H9 (cell line): Measurements from ENCODE around the gene LRFN2. TPM values are rescaled to one million over a fixed set of nuclear protein-coding genes. Genes with fewer than 3 reads are reported as not detected.

Experiments used
- DNase-seq: peaks from one replicate; pipeline ENCODE4 v3.0.0-alpha.2; 2017
- H2AFZ ChIP-seq: one replicate; pipeline ENCODE4 v1.6.1; 2013; ENCODE audit warnings: mild to moderate bottlenecking, low read length, control low read depth, moderate library complexity
- H2AK5ac ChIP-seq: 2 replicates; pipeline ENCODE4 v1.6.1; 2013; ENCODE audit warnings: low read length, control low read depth, mixed read lengths; ENCODE audit not compliant: insufficient read length
- H2BK120ac ChIP-seq: one replicate; pipeline ENCODE4 v1.6.1; 2013; ENCODE audit warnings: low read depth, mild to moderate bottlenecking, low read length, control low read depth, inconsistent platforms; ENCODE audit not compliant: poor library complexity, severe bottlenecking
- H2BK12ac ChIP-seq: 2 replicates; pipeline ENCODE4 v1.6.1; 2013; ENCODE audit warnings: low read length, control low read depth, mixed read lengths, low read depth; ENCODE audit not compliant: insufficient read length
- H2BK15ac ChIP-seq: 2 replicates; pipeline ENCODE4 v1.6.1; 2013; ENCODE audit warnings: low read depth, low read length, control low read depth
- H2BK20ac ChIP-seq: one replicate; pipeline ENCODE4 v1.6.1; 2013; ENCODE audit warnings: low read depth, mild to moderate bottlenecking, low read length, control low read depth, inconsistent platforms; ENCODE audit not compliant: poor library complexity, severe bottlenecking
- H2BK5ac ChIP-seq: 2 replicates; pipeline ENCODE4 v1.6.1; 2013; ENCODE audit warnings: low read length, control low read depth, mixed read lengths; ENCODE audit not compliant: insufficient read length
- H3K14ac ChIP-seq: 2 replicates; pipeline ENCODE4 v1.6.1; 2013; ENCODE audit warnings: low read length, control low read depth; ENCODE audit not compliant: insufficient read depth
- H3K18ac ChIP-seq: 2 replicates; pipeline ENCODE4 v1.6.1; 2013; ENCODE audit warnings: low read depth, mild to moderate bottlenecking, mixed read lengths, low read length, control low read depth; ENCODE audit not compliant: insufficient read length
- H3K23ac ChIP-seq: 2 replicates; pipeline ENCODE4 v1.6.1; 2013; ENCODE audit warnings: low read length, control low read depth, mixed read lengths, low read depth; ENCODE audit not compliant: insufficient read length
- H3K23me2 ChIP-seq: 2 replicates; pipeline ENCODE4 v1.6.1; 2013; ENCODE audit warnings: low read depth, mild to moderate bottlenecking, mixed read lengths, low read length, control low read depth; ENCODE audit not compliant: insufficient read length, poor library complexity, severe bottlenecking
- H3K27ac ChIP-seq: 2 replicates; pipeline ENCODE4 v1.5.1; 2013; ENCODE audit warnings: low read length, control low read depth, mixed read lengths, low read depth; ENCODE audit not compliant: insufficient read length
- H3K27me3 ChIP-seq: 2 replicates; pipeline ENCODE4 v1.6.1; 2013; ENCODE audit warnings: low read length, control low read depth, inconsistent platforms; ENCODE audit not compliant: insufficient read depth
- H3K4ac ChIP-seq: 2 replicates; pipeline ENCODE4 v1.6.1; 2013; ENCODE audit warnings: low read depth, mild to moderate bottlenecking, control low read depth, inconsistent platforms, low read length, moderate library complexity
- H3K4me1 ChIP-seq: 2 replicates; pipeline ENCODE4 v1.6.1; 2013; ENCODE audit warnings: low read length, control low read depth, inconsistent platforms; ENCODE audit not compliant: insufficient read depth
- H3K4me2 ChIP-seq: 2 replicates; pipeline ENCODE4 v1.6.1; 2013; ENCODE audit warnings: low read length, control low read depth, mixed read lengths; ENCODE audit not compliant: insufficient read length, insufficient read depth
- H3K56ac ChIP-seq: 2 replicates; pipeline ENCODE4 v1.6.1; 2013; ENCODE audit warnings: low read depth, mild to moderate bottlenecking, mixed read lengths, low read length, control low read depth; ENCODE audit not compliant: insufficient read length
- H3K79me1 ChIP-seq: 2 replicates; pipeline ENCODE4 v1.6.1; 2013; ENCODE audit warnings: low read depth, mild to moderate bottlenecking, moderate library complexity, low read length, control low read depth, inconsistent platforms; ENCODE audit not compliant: insufficient read depth, poor library complexity, severe bottlenecking
- H3K79me2 ChIP-seq: 2 replicates; pipeline ENCODE4 v1.6.1; 2013; ENCODE audit warnings: low read length, control low read depth, inconsistent platforms; ENCODE audit not compliant: insufficient read depth
- H3K9ac ChIP-seq: 2 replicates; pipeline ENCODE4 v1.6.1; 2013; ENCODE audit warnings: low read length, control low read depth, mixed read lengths; ENCODE audit not compliant: insufficient read length; ENCODE audit errors: extremely low read depth
- H3K9me3 ChIP-seq: one replicate; pipeline ENCODE4 v1.6.1; 2013; ENCODE audit warnings: low read depth, low read length, inconsistent platforms; ENCODE audit not compliant: control insufficient read depth
- H3T11ph ChIP-seq: one replicate; pipeline ENCODE4 v1.6.1; 2013; ENCODE audit warnings: mild to moderate bottlenecking, low read length, control low read depth, inconsistent platforms
- H4K20me1 ChIP-seq: one replicate; pipeline ENCODE4 v1.6.1; 2013; ENCODE audit not compliant: control insufficient read depth, insufficient read length, insufficient read depth
- H4K5ac ChIP-seq: 2 replicates; pipeline ENCODE4 v1.6.1; 2013; ENCODE audit warnings: low read depth, mild to moderate bottlenecking, mixed read lengths, low read length, control low read depth; ENCODE audit not compliant: insufficient read length
- H4K8ac ChIP-seq: replicated peaks from 2 replicates; pipeline ENCODE4 v1.6.1; 2013; ENCODE audit warnings: low read length, control low read depth, mixed read lengths, low read depth; ENCODE audit not compliant: insufficient read length
- H4K91ac ChIP-seq: 2 replicates; pipeline ENCODE4 v1.6.1; 2013; ENCODE audit warnings: low read depth, mild to moderate bottlenecking, moderate library complexity, mixed read lengths, low read length, control low read depth; ENCODE audit not compliant: insufficient read length
- H3K27ac Mint-ChIP-seq, 3 experiments: 2 replicates in 2 of 3; 3 replicates in 1 of 3; pipeline ENCODE4 v1.8.0; 2020 to 2021; ENCODE audit warnings: mixed read lengths in 3 of 3, mild to moderate bottlenecking in 1 of 3, moderate library complexity in 1 of 3
- H3K27me3 Mint-ChIP-seq: 2 replicates; pipeline ENCODE4 v1.8.0; 2021; ENCODE audit warnings: low read depth, mild to moderate bottlenecking, moderate library complexity, mixed read lengths
- H3K36me3 Mint-ChIP-seq, 3 experiments: 2 replicates in 2 of 3; 3 replicates in 1 of 3; pipeline ENCODE4 v1.8.0; 2020 to 2021; ENCODE audit warnings: low read depth in 3 of 3, mixed read lengths in 3 of 3; ENCODE audit not compliant: insufficient read depth in 1 of 3
- H3K4me1 Mint-ChIP-seq, 2 experiments: 2 replicates each; pipeline ENCODE4 v1.8.0; 2020; ENCODE audit warnings: mixed read lengths in 2 of 2
- H3K4me3 Mint-ChIP-seq, 2 experiments: 2 replicates in 1 of 2; 3 replicates in 1 of 2; pipeline ENCODE4 v1.8.0; 2020 to 2021; ENCODE audit warnings: mild to moderate bottlenecking in 2 of 2, mixed read lengths in 2 of 2, moderate library complexity in 1 of 2
- H3K9me3 Mint-ChIP-seq, 2 experiments: 2 replicates in 1 of 2; 3 replicates in 1 of 2; pipeline ENCODE4 v1.8.0; 2020; ENCODE audit warnings: mild to moderate bottlenecking in 2 of 2, mixed read lengths in 2 of 2, moderate library complexity in 1 of 2
- total RNA-seq: library from RNA; stranded (reverse); gene quantifications from 2 replicates; pipeline ENCODE4 v1.2.1, GENCODE V29; 2021
- TF ChIP-seq, protein P1 (sequence below): fragments of 200-600 bp; sonication (generic); conservative IDR thresholded peaks from 3 replicates; pipeline ENCODE4 v1.8.0; 2021; ENCODE audit warnings: antibody characterized with exemption, mild to moderate bottlenecking

The LRFN2 gene
- total RNA-seq, 1 experiment from 2014 or later, result 0.11 TPM

DNA sequence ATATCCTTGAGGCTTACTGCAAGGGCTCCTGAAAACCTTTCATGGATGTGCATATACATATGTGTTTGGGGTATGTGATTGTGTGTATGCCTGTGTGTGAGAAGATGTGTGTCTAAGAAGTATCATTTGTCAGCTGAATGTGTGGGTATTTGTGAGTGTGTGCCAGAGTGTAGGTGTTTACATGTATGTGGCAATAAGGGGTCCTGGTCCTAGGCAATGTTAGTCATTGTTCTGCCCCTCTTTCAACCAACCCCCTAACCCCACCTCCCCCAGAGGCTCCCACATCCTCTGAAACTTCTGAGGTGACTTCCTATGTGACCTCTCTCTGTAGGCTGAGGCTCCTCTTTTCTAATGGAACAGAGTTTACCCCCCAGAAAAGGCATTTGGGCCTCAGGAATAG, 186.4 kb downstream of the LRFN2 start:
- H2BK120ac ChIP-seq, result no peak overlapping the region
- no peaks in the 10 kb centered on the region for H3K4me1 ChIP-seq
- no peaks in the 10 kb centered on the region for H3K36me3 Mint-ChIP-seq

More for the DNA sequence above, 186.4 kb downstream of the LRFN2 start:
- H3K27ac ChIP-seq, result no peak overlapping the region
- H3K4me1 Mint-ChIP-seq, result peaks cover 11 to 13% of the 10 kb centered on the region in 2 experiments
- no peak overlapping the region for H3K23ac ChIP-seq
- H3K27me3 ChIP-seq, result no peaks in the 10 kb centered on the region
- no peaks in the 10 kb centered on the region; the same call in 1 of the 2 replicates for H3K27me3 Mint-ChIP-seq
- H3K9me3 ChIP-seq, result no peaks in the 10 kb centered on the region
- H2BK12ac ChIP-seq, result no peak overlapping the region
- TF ChIP-seq, protein P1, sequence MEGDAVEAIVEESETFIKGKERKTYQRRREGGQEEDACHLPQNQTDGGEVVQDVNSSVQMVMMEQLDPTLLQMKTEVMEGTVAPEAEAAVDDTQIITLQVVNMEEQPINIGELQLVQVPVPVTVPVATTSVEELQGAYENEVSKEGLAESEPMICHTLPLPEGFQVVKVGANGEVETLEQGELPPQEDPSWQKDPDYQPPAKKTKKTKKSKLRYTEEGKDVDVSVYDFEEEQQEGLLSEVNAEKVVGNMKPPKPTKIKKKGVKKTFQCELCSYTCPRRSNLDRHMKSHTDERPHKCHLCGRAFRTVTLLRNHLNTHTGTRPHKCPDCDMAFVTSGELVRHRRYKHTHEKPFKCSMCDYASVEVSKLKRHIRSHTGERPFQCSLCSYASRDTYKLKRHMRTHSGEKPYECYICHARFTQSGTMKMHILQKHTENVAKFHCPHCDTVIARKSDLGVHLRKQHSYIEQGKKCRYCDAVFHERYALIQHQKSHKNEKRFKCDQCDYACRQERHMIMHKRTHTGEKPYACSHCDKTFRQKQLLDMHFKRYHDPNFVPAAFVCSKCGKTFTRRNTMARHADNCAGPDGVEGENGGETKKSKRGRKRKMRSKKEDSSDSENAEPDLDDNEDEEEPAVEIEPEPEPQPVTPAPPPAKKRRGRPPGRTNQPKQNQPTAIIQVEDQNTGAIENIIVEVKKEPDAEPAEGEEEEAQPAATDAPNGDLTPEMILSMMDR, result no peak
- no peak for DNase-seq
- no peak overlapping the region for H4K8ac ChIP-seq
- no peak overlapping the region for H3K4ac ChIP-seq
- H3K9ac ChIP-seq, result no peak overlapping the region
- no peak overlapping the region for H3K18ac ChIP-seq
- no peak overlapping the region for H2BK20ac ChIP-seq
- H4K91ac ChIP-seq, result no peak overlapping the region
- peaks cover 1% of the 10 kb centered on the region for H3K23me2 ChIP-seq
- no peak overlapping the region for H3K27ac Mint-ChIP-seq
- H2BK15ac ChIP-seq, result no peak overlapping the region
- H2AK5ac ChIP-seq, result no peak overlapping the region
- no peaks in the 10 kb centered on the region for H4K20me1 ChIP-seq
- no peak overlapping the region for H3K4me2 ChIP-seq
- no peak overlapping the region for H3K14ac ChIP-seq
- H3K79me1 ChIP-seq, result no peaks in the 10 kb centered on the region
- H3K4me3 Mint-ChIP-seq, result no peak overlapping the region
- no peak overlapping the region for H3T11ph ChIP-seq
- no peak overlapping the region for H3K56ac ChIP-seq
- H2BK5ac ChIP-seq, result no peak overlapping the region
- no peak overlapping the region for H2AFZ ChIP-seq
- no peaks in the 10 kb centered on the region for H3K79me2 ChIP-seq
- H4K5ac ChIP-seq, result no peak overlapping the region
- H3K9me3 Mint-ChIP-seq, result no peaks in the 10 kb centered on the region
